IPS-NIHi11 (cell line): ENCODE measurements around the gene SEPTIN2.
A peak's percentile ranks its signal among the peaks of the same experiment; 100 is the strongest.
"Not testable (repeated sequence)": the region's sequence is repeated elsewhere in the genome, so short reads cannot be mapped to it uniquely, and the experiment has no call there.

Source experiments
- DNase-seq: peaks from one replicate; pipeline ENCODE4 v3.0.0; 2012; ENCODE audit warnings: mixed read lengths, low spot score

The SEPTIN2 gene

GRCh38 chr2:241350878-241351639 is 35.3 kb downstream of the SEPTIN2 start:
- DNase-seq: no peak

GRCh38 chr2:241351640-241352031 is 35.9 kb downstream of the SEPTIN2 start:
- DNase-seq: no peak

- DNase-seq: no peak
Measured at GRCh38 chr2:241352227-241352626, 36.5 kb downstream of the SEPTIN2 start.

GRCh38 chr2:241354668-241355658 is 39.2 kb downstream of the SEPTIN2 start:
- DNase-seq: peak; percentile 74

- DNase-seq: peak; percentile 94
Measured at GRCh38 chr2:241355983-241356870, 40.5 kb downstream of the SEPTIN2 start, which contains the start of gene FARP2. Gene FARP2 (plus strand): TSS chr2:241356285. CDS start chr2:241373108, 16,823 bp downstream.

- DNase-seq: no peak
Measured at GRCh38 chr2:241356871-241357260, 41.1 kb downstream of the SEPTIN2 start.

GRCh38 chr2:241357531-241357930 is 41.8 kb downstream of the SEPTIN2 start:
- DNase-seq: no peak

GRCh38 chr2:241358470-241358869 is 42.7 kb downstream of the SEPTIN2 start:
- no peak for DNase-seq

- DNase-seq: no peak
Measured at GRCh38 chr2:241359481-241360045, 43.8 kb downstream of the SEPTIN2 start.

GRCh38 chr2:241363426-241363825 is 47.7 kb downstream of the SEPTIN2 start:
- no peak for DNase-seq

GRCh38 chr2:241364781-241365180 is 49.1 kb downstream of the SEPTIN2 start:
- DNase-seq: no peak

GRCh38 chr2:241366678-241367077 is 51.0 kb downstream of the SEPTIN2 start:
- no peak for DNase-seq

GRCh38 chr2:241368643-241369042 is 52.9 kb downstream of the SEPTIN2 start:
- DNase-seq: no peak

GRCh38 chr2:241372361-241372992 is 56.8 kb downstream of the SEPTIN2 start:
- no peak for DNase-seq

GRCh38 chr2:241373446-241373845 is 57.7 kb downstream of the SEPTIN2 start:
- DNase-seq: no peak

- not testable (repeated sequence) for DNase-seq
Measured at GRCh38 chr2:241373906-241374305, 58.2 kb downstream of the SEPTIN2 start.

GRCh38 chr2:241375300-241375699 is 59.6 kb downstream of the SEPTIN2 start:
- DNase-seq: no peak

GRCh38 chr2:241376808-241377207 is 61.1 kb downstream of the SEPTIN2 start:
- DNase-seq: no peak

GRCh38 chr2:241378816-241379215 is 63.1 kb downstream of the SEPTIN2 start:
- DNase-seq: no peak

GRCh38 chr2:241379481-241380480 is 64.1 kb downstream of the SEPTIN2 start:
- DNase-seq: no peak
